GM18519 (cell line): Measurements from ENCODE around the gene HDAC9.

Experiments
- ATAC-seq: cut with Tn5 transposase; IDR thresholded peaks from one replicate; pipeline ENCODE4 v1.9.1; 2021; ENCODE audit warnings: mild to moderate bottlenecking, moderate library complexity; ENCODE audit not compliant: unreplicated experiment, low FRiP score

HDAC9 gene

DNA sequence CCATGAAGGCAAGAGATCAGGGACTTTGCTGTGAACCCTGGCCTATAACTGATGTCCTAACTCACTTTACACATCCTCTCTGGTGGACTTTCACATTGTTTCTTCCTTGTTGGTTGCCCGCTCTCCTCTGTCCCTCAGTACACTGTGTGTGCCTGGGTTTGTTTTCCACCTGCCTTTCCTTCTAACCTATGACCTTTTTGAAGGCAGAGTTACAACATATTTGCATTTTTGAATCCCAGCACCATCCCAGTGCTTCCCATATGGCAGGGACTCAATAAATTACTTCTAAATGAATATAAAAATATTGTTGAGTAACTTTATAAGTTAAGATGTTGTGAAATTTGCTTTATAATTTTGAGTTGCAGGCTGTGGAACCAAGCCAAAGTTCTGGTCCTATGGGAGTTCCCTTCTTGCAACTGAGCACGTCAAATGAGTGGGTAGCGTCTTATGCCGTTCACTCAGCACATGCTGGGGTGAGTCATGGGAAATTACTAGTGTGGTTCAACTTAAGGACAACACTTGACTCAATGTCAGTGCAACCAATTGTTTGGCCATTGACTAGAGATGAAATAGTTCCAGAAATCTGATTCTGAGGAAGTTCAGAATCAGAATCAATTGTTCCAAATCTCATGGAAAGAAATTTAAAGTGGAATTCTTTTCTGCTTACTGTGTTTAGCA lies 370.9 kb downstream of the HDAC9 start:
- peak; percentile 91 for ATAC-seq

DNA sequence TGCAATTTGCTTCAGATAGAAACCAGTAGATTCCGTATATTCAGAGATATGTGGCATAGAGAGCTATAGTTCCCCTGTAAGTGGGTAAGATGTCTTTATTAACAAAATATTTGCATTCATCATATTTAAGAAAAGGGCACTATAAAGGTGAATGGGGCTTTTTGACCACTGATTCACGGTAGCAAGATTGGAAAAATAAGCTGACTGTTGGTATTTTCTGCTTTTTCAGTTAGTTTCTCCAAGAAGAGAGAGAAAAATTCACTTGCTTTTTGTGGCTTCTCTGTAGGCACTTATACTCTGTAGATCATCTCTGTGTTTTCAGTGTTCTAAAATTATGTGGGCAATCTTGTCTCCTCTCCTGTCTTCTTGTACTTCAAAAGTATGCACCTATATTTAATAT lies 376.8 kb downstream of the HDAC9 start:
- no peak for ATAC-seq

DNA sequence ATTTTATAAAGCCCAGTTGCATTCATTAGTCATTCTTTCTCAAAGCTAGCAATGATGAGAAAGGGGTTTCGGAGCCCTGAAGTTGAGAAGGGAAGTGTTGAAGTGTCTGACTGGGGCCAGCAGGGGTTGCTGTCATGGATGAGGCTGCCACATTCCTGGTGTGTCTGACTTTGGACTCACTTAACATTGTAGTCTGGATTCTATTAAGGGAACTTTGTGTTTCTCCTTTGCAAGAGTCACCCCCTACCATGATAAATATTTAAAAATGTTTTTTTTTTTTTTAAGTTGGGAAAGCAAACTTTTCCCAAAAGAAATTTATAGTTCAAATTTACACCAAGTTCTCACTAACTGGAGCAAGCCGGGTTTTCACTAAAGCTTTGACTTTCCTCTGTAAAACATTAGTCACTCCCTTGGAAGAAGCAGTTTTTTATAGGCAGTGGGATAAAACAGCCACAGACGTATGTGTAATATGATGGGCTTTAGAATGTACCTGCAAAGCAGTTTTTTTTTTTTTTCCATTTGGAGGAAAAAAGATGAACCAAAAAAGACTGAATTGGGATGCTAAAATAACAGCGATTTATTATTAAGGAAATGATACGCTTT lies 378.3 kb downstream of the HDAC9 start:
- no peak for ATAC-seq

DNA sequence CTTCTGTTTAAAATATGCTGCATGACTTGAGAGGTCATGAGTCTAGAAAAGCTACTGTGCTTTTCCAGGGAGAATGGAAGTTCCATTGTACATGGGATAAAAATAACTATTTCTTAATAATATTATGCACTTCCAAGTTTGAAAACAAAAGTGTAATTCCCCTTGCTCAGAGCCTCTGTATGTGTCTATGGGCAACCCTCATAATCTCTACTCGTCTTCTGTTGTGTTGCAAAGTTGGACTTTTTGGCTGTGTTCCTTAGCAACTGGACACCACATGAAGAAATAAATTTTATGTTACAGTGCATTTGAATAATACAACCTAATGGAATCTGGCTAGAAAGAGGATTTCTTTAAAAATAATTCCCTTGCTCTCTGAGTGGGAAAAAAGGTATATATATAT lies 379.3 kb downstream of the HDAC9 start:
- ATAC-seq = no peak

DNA sequence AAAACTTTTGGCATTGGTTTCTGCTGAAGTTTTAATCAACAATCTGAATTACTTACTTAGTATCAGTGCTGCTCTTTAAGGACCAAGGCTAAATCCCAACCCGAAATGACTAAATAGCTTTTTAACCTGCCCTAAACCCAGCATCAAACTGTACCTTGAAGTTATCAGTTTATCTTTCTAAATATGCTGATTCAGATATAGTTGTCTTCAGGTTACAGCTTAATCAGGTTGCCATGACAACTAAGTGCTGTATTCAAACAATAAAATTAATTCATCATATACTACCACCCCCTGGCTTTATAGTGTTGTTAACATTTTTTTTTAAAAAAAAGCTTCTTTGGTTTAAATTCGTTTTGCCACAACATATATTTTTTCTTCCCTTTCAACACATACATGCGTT lies 382.3 kb downstream of the HDAC9 start:
- ATAC-seq = no peak

DNA sequence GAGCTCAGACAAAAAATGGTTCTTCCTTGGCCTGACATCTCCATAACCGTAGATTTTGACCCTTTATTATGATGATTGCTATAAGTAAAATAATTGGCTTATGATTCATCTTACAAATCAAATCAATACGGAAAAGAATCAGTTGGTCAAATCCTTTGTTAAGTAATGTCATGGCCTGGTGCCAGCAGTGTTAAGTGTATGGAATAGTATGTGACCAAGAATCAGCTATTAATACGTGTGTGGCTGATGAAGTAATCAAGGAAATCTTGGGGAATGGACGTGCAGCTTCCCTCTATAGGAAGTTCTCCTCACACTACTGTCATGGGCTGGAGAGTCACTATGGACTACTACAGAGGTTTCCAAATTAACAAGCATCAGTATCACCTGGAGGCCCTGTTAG lies 391.3 kb downstream of the HDAC9 start:
- no peak for ATAC-seq

DNA sequence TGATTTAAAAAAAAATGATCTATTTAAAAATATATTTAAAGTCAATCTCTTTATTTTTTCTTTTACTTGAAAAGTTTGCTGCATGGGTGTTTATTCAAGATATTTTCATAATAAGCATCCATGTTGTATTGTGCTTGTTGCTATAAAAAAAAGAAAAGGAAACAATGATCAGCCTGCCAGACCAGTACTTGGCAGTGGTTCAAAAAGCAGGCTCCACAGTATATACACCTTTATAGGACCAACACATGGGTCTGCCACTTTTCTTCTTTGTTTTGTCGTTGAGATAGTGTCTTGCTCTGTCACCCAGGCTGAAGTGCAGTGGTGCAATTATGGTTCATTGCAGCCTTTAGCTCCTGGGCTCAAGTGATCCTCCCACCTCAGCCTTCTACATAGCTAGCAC lies 393.9 kb downstream of the HDAC9 start:
- no peak for ATAC-seq

DNA sequence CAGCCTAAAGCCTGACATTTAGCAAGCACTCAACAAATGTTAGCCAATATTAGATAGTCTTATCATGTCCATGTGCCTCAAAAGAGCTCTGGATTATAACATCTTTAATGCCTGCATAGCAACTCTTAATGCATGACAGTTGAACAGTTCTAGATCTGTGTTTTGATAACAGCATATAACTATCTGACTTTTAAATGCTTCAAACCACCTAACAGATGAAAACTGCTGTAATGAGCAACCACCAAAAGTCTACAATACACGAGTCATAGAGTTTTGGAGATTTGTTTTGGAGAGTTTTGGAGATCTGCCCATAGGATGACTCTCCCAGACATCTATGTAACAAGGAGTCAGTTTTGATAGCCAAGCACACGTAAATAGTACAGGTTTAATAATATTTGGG lies 394.6 kb downstream of the HDAC9 start:
- ATAC-seq = no peak

DNA sequence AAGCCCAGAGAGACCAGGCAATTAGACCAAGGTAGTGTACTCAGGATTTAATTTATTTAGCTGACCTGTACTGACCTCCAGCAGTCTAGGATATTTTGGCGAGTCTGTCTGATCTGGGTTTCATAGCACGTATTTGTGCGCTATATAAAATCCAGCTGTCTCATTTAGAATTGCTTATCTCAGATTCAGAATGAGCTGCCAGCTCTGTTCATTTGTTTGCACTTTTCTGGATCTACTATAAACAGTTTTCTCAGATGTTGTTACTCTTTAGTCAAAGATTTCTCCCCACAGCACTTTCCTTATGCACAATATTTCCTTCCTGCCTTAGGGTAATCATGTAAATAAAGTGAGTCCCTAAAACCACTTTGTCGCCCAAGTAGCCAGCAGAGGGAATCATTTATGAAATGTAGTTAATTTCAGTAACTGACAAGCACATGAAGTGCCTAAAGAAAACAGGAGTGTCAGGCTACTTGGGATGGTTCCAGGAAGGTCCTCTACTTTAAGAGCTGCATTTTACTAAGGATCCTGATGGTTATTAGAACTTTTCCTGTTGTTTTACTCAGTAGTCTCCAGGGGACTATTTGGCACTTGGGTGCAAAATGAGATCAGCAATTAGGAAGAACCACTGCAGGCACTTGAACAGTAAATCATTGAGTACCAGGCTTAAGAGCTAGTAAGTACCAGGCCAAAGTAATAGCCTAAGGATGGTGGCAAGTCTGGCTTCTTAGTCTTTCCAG lies 395.5 kb downstream of the HDAC9 start:
- ATAC-seq = no peak

DNA sequence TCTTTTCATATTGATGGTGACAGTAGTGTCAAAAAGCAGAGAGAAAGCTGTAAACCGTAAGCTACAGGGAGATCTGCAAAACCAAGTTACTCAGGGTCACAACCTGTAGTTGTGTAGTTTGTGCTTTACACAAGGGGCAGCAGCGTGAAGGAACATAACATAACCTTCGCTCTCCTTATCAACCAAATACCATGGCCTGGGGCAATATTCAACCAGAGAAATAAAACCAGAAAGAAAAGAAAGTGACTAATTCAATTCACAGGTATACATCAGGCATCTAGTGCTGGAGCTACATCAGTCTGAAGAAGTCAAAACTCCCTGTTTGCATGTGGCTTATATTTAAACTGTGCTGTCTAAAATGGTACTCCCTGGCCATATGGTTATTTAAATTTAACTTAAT lies 397.6 kb downstream of the HDAC9 start:
- ATAC-seq = no peak

DNA sequence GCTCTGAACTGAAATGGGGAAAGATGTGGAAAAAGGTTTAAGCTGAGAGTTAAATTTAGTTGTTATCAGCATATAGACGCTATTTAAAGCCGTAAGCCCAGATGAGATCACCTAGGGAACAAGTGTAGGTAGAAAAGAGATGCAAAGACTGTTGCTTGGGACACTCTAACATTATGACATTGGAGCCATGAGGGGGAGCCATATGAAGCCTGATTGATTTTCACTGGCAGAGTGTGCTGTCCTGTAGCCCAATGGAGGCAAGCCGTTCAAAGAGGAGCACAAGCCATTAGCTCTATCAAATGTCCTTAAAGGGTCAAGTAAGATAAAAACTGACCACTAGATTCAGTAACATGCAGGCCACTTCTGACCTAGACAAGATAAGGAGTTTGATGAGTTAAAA lies 398.6 kb downstream of the HDAC9 start:
- no peak for ATAC-seq

DNA sequence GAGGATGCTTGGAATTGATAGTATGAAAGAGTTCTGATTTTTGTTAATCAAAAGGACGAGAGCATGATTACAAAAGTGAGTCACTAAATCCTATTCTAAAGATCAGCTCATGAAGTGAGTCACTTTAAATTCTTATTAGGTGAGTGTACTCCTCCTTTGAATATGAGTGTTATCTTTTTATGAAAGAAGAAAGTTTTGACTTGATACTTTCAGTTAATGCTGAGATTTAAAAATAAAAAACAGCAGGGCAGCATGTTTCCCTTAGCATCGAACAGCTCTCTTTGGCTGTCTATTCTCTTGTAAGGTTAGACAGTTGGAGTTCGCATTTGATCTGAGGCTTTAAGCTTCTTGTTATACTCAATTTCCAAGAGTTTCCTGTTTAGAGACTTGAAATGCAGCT lies 399.9 kb downstream of the HDAC9 start:
- ATAC-seq = no peak

DNA sequence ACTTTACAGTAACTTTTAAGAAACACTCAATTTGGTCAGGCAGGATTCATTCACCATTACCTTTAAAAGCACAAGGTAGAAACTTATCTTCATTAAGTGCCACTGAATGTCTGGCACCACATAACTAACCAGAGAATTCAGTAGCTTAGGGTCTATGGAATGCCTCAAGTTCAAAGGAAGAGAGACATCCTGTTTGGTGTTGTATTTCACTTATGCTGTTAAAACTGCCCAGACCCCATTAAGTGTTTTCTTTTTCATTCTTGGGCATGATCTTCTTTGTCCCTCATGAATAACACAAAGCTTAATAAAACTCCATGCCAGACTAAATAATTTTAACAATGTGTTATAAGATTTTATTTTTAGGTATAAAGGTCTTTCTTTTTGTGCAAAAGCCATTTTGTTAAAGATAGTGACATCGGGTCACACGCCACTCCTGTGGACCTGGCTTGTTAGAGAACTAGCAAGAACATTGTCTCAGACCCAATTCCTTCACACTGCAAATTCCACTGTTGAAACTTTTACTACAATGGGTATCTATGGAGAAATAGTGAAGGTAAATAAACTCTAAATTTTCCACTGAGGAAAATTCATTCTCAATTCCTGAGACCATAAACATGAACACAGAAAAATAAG lies 400.9 kb downstream of the HDAC9 start:
- no peak for ATAC-seq

DNA sequence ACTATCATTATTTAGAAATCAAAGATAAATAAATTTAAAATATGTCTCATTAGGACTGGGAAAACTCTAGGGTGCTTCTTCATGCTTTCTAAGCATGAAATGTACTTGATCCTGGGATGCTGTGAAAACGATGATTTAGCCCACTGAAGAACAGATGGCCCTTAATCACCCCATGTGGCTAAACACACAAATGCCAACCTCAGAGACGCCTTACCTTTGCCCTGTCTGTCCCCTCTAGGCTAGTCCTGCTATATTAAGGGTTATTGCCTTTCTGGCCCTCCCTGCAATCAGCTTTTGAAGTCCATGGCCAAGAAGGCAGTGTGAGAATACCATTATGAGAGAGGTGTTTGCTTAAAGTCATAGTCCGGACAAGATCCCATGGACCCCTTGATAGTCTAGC lies 404.7 kb downstream of the HDAC9 start:
- no peak for ATAC-seq

DNA sequence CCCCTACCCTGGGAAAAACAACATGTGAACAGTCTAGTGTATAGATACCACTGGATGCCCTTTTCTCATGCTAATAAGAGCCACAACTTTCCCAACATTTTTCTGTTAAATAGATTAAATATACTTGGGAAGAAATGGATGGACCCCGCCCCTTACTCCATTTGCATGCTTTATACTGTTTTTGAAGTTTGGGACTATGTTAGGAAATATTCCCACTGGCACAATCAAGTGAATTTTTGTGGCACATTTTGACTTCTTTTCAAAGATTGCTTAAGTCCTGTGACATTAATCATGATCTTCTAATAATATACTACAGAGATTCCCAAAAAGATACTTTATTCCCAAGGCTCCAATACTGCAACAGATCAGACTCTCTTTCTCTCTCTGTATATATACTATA lies 405.3 kb downstream of the HDAC9 start:
- no peak for ATAC-seq

DNA sequence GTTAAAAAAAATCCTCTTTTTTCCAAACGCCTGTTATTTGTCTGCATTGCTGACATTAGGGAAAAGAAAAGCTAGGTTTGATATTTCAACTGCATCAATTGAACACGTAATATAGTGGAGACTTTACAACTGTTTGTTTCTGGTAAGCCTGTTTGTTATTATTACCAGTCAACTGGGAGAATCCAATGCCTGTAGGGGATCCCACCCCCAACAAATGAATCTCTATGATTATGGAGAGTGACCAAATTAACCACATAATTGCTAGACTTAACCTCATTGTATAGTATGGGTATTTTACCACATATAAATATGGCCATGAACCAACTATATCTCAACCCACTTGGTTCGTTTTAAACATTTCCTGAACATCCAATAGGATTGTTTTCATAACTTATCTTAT lies 405.8 kb downstream of the HDAC9 start:
- no peak for ATAC-seq

DNA sequence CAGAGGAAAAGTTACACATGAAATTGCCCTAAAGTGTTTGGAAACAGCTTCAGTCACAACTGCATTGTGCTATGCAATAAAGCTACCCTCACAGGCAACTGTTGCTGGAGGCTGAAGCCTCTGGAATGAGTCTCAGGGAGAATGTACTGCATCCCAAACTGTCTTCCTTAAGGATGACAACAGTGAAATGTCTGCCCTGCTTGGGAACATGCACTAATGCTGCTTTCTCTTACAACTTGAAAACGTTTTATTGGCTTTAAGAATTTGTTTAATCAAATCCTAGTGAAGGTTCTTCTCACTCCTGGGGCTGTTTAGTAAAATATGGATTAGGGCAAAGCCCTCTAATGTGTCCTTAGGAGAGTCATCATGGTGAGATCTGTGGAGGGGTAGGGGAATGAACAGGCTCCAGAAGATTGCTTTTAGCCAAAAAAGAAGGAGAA lies 406.5 kb downstream of the HDAC9 start:
- ATAC-seq = no peak

DNA sequence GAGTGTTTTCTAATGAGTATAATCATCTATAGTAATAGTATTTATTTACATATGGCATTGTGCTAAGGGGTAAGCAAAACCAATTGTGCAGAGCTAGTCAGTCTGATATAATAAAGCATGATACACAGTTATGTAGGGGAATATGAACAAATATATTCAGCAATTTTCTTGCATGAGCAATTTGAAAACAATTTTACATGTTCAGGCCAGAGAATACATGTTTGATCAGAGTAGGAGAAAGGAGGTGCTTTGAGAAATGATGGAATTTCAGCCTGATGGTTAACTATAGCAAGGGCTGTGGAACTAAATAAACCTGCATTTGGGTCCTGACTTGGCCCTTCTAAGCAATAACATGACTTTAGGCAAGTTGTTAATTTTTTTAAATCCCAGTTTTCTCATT lies 407.3 kb downstream of the HDAC9 start:
- no peak for ATAC-seq

DNA sequence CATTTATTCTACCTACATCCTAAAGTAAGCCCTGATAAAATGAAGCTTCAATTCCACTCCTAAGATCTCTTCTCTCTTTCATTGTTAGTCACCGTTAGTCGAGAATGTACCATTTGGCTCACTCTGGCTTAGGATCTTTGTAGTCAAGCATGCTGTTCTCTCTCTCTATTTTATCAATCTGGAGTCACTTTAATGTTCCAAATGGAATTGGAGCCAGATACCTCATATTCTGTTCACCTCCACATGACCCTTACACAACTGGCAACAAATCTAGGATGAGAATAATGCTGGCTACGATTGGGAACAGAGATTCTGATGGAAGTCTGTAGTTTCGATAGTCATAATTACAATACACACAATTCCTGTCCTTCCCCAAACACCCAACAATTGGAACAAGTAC lies 408.1 kb downstream of the HDAC9 start:
- ATAC-seq = no peak

DNA sequence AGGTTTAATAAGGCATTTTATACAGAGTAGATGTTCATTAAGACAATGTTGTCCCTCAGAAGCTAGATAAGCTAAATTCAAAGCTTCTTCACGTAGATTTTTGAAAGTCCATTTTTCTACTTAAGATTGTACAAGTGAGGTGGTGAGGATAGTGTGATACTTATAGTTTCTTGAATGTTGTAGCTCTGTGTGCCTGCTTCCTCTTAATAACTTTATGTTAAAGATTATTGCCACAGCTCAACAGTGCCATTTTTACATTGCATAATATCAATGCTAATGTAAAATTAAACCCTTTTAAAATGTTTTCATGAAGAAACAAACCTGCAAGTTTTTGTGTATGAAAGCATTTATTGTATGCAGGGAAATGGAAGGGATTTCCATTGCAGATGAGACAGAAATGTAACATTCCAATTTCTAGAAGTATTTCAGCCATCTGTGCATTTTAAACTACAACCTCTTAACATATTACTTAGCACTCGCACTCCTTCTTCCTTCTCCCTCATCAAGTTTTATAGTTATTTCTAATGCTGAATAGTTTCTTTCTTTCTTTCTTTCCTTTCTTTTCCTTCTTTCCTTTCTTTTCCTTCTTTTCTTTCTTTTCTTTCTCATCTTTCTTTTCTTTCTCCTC lies 409.9 kb downstream of the HDAC9 start:
- no peak for ATAC-seq

DNA sequence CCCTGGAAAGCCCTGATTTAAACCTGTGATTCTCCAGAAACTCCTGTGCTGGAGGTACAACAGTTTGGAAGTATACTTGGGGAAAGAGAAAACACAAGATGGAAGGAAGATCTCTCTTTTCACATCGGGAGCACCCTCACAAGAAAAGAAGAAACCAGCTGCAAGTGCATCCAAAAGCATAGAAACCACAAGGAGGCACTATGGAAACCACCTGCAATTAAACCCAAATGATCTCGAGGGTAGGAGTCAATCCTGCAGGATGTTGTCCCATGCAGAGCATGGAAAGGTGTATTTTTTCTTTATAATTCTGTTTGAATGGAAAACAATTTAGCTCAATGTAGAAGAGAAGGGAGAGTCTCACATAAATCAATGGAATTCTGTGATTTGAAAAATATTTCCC lies 411.4 kb downstream of the HDAC9 start:
- no peak for ATAC-seq
